ENCODE results near the gene SKIC2.
A peak's percentile ranks its signal among the peaks of the same experiment; 100 is the strongest.
"Not testable (repeated sequence)": the region's sequence is repeated elsewhere in the genome, so short reads cannot be mapped to it uniquely, and the experiment has no call there.

SKIC2 gene

GRCh38 chr6:31969712-31970603 is 11.0 kb downstream of the SKIC2 start:
- FAIRE-seq, result no peak

GRCh38 chr6:31970604-31971271 is 11.8 kb downstream of the SKIC2 start:
- no peak for FAIRE-seq

- FAIRE-seq, result no peak
These were observed 12.5 kb downstream of the SKIC2 start for GRCh38 chr6:31971279-31971992.

- peak; percentile 76 for FAIRE-seq
These were observed 13.2 kb downstream of the SKIC2 start, which contains the start of gene DXO for GRCh38 chr6:31971993-31972708. DXO (minus strand) TSS chr6:31972138; CDS start chr6:31971675, 463 bp downstream.

- FAIRE-seq, result no peak
These were observed 13.9 kb downstream of the SKIC2 start for GRCh38 chr6:31972709-31973350.

GRCh38 chr6:31976065-31976464 is 17.1 kb downstream of the SKIC2 start:
- not testable (repeated sequence) for FAIRE-seq

GRCh38 chr6:31977816-31978431 is 18.9 kb downstream of the SKIC2 start:
- FAIRE-seq, result no peak

- FAIRE-seq, result no peak
These were observed 19.9 kb downstream of the SKIC2 start for GRCh38 chr6:31978831-31979230.

- FAIRE-seq, result no peak
These were observed 20.4 kb downstream of the SKIC2 start for GRCh38 chr6:31979238-31979898.

GRCh38 chr6:31980195-31980876 is 21.4 kb downstream of the SKIC2 start:
- FAIRE-seq, result not testable (repeated sequence)

- not testable (repeated sequence) for FAIRE-seq
These were observed 22.0 kb downstream of the SKIC2 start for GRCh38 chr6:31980998-31981397.

GRCh38 chr6:31981744-31982143 is 22.8 kb downstream of the SKIC2 start, which contains the start of gene C4A:
C4A (plus strand) TSS chr6:31982057; CDS start chr6:31982108, 51 bp downstream.
- not testable (repeated sequence) for FAIRE-seq

- peak; percentile 89 for FAIRE-seq
These were observed 30.4 kb downstream of the SKIC2 start for GRCh38 chr6:31989363-31989762.

- not testable (repeated sequence) for FAIRE-seq
These were observed 35.4 kb downstream of the SKIC2 start for GRCh38 chr6:31994421-31994820.

- not testable (repeated sequence) for FAIRE-seq
These were observed 37.4 kb downstream of the SKIC2 start for GRCh38 chr6:31996385-31996784.

- not testable (repeated sequence) for FAIRE-seq
These were observed 43.7 kb downstream of the SKIC2 start for GRCh38 chr6:32002546-32003268.

GRCh38 chr6:32003301-32003700 is 44.3 kb downstream of the SKIC2 start:
- FAIRE-seq, result not testable (repeated sequence)

GRCh38 chr6:32004393-32004792 is 45.4 kb downstream of the SKIC2 start:
- FAIRE-seq, result not testable (repeated sequence)

- not testable (repeated sequence) for FAIRE-seq
These were observed 46.0 kb downstream of the SKIC2 start for GRCh38 chr6:32004864-32005537.

Data from G401.6 (cell line).